GM12864 (cell line): Measurements from ENCODE around the gene ZNF784.

ENCODE experiments used
- DNase-seq: peaks from one replicate; pipeline ENCODE4 v3.0.0-alpha.2; 2011; ENCODE audit warnings: low read depth
- H3K4me3 ChIP-seq: 2 replicates; pipeline ENCODE4 v1.5.1; 2011; ENCODE audit warnings: mild to moderate bottlenecking, low read depth, low read length, control low read depth
- TF ChIP-seq, protein P1 (sequence below): IDR thresholded peaks from 2 replicates; pipeline ENCODE4 v1.5.1; 2011; ENCODE audit warnings: low read depth, mild to moderate bottlenecking, moderate library complexity, low read length, control low read depth, inconsistent platforms; ENCODE audit errors: missing control alignments

Gene ZNF784

GRCh38 chr19:55669418-55670279, 45.3 kb upstream of the ZNF784 start:
- no peak for DNase-seq
- TF ChIP-seq, protein P1, sequence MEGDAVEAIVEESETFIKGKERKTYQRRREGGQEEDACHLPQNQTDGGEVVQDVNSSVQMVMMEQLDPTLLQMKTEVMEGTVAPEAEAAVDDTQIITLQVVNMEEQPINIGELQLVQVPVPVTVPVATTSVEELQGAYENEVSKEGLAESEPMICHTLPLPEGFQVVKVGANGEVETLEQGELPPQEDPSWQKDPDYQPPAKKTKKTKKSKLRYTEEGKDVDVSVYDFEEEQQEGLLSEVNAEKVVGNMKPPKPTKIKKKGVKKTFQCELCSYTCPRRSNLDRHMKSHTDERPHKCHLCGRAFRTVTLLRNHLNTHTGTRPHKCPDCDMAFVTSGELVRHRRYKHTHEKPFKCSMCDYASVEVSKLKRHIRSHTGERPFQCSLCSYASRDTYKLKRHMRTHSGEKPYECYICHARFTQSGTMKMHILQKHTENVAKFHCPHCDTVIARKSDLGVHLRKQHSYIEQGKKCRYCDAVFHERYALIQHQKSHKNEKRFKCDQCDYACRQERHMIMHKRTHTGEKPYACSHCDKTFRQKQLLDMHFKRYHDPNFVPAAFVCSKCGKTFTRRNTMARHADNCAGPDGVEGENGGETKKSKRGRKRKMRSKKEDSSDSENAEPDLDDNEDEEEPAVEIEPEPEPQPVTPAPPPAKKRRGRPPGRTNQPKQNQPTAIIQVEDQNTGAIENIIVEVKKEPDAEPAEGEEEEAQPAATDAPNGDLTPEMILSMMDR, result no peak
- H3K4me3 ChIP-seq, result no peak overlapping the region

- DNase-seq, result no peak
- TF ChIP-seq, protein P1, result no peak
- H3K4me3 ChIP-seq, result no peak overlapping the region
Measured at GRCh38 chr19:55668603-55669348, 44.4 kb upstream of the ZNF784 start.

DNA sequence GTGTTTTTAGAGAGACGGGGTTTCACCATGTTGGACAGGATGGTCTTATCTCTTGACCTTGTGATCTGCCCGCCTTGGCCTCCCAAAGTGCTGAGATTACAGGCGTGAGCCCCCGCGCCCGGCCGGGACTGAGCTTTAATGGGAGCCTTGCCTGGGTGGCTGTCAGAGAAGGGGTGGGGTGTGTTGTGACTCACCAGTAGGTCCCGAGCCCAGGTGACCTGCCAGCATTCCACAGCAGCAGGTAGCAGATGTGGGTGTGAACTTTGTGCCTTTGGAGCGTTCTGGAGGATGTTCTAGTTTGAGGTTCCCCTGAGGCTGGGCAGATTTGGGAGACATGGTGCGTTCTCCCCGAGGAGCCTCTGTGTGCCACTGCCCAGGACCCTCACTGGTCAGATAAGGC, 43.6 kb upstream of the ZNF784 start:
- no peak for DNase-seq
- TF ChIP-seq, protein P1, result no peak
- no peak overlapping the region for H3K4me3 ChIP-seq

DNA sequence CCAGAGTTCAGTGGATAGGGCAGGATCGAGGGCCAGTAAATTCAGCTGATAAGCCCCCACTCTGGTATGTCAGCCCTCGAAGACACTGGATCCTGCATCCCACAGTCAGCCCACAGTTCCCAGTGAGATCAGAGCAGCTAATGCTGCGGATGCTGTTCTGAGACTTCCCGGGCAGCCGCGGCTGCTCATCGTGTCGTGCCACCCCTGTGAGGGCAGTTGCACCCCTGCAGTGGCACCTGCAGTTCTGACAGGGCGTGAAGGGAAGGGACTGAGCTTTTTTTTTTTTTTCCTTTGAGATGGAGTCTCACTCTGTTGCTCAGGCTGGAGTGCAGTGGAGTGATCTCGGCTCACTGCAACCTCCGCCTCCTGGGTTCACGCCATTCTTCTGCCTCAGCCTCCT, 43.1 kb upstream of the ZNF784 start:
- no peak overlapping the region for H3K4me3 ChIP-seq
- TF ChIP-seq, protein P1, result no peak
- no peak for DNase-seq

DNA sequence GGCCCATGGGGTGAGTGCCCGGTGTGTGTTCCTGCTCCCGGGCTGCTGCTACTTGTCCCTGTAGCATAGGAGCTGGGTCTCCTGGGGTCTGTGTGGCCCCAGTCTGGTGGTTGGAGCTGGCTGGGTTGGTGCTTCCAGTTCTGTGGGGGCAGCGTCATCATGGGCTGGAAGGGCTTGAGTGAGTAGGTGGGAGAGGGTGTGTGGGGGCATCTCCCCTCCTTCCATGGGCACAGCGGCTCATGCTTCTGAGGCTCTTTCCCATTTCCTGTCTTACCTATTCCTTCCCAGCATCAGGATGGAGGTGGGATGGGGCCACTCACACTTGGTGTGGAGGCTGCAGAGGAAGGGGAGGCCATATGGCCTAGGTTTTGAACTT, 42.6 kb upstream of the ZNF784 start:
- TF ChIP-seq, protein P1, result no peak
- DNase-seq, result no peak
- no peak overlapping the region for H3K4me3 ChIP-seq

DNA sequence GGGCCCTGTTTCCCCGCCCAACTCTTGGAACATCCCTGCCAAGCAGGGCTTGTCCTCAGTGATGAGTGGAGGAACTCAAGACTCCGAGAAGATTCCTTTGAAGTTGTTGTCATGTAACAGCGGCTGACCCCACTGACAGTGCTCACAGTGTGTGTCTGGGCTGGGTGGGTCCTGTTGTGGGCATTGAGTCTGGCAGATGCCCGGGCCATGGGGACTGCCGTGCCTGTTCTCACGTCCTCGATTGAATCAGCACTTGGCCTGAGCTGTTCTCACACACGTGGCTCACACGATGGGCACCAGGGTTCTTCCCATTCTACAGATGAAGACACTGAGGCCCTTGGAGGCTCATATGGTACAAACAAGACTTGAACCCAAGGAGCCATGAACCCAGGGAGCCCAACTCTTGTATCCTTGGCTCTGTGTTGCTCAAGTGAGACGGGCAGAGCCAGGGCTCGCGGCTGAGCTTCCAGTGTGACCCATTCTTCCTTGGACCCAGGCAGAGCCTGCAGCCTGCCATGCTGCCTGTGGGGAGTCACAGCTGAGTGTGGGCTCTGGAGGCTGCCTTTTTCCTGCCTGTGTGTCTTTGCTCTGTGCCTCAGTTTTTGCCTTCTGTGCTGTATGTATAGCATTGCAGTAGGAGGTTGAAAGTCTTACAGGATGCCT, 42.1 kb upstream of the ZNF784 start:
- no peak overlapping the region for H3K4me3 ChIP-seq
- TF ChIP-seq, protein P1, result no peak
- DNase-seq, result no peak
